ENCODE data around the gene NR2F6.
"Not testable (repeated sequence)": the region's sequence is repeated elsewhere in the genome, so short reads cannot be mapped to it uniquely, and the experiment has no call there.

NR2F6 gene

GRCh38 chr19:17245535-17245984 lies at the start of gene NR2F6:
Gene NR2F6, minus strand, starts transcription at chr19:17245919. Its CDS starts 699 bp downstream, at chr19:17245220.
- peak in 1 of 58 donors; percentile 60 for DNase-seq

- peak in 1 of 58 donors; percentile 1 for DNase-seq
These were observed 48.6 kb upstream of the NR2F6 start for GRCh38 chr19:17294051-17294891.

GRCh38 chr19:17293605-17294004 lies 47.9 kb upstream of the NR2F6 start:
- DNase-seq: no peak

GRCh38 chr19:17292301-17293074 lies 46.8 kb upstream of the NR2F6 start:
- peak in 35 of 58 donors; percentile 6 to 72 (median 32) for DNase-seq

- peak in 23 of 58 donors; percentile 0 to 47 (median 13) for DNase-seq
These were observed 43.8 kb upstream of the NR2F6 start for GRCh38 chr19:17289489-17289888.

GRCh38 chr19:17286752-17287151 lies 41.0 kb upstream of the NR2F6 start:
- no peak for DNase-seq

- no peak for DNase-seq
These were observed 40.5 kb upstream of the NR2F6 start for GRCh38 chr19:17286263-17286662.

- no peak for DNase-seq
These were observed 39.9 kb upstream of the NR2F6 start for GRCh38 chr19:17285415-17286135.

GRCh38 chr19:17283504-17283996 lies 37.8 kb upstream of the NR2F6 start:
- no peak for DNase-seq

- DNase-seq: peak in 55 of 58 donors; percentile 7 to 86 (median 45)
These were observed 36.9 kb upstream of the NR2F6 start for GRCh38 chr19:17282488-17283125.

GRCh38 chr19:17281391-17282304 lies 35.9 kb upstream of the NR2F6 start, which contains the start of gene ANKLE1:
Gene ANKLE1, plus strand, starts transcription at chr19:17281901. Its CDS starts 20 bp downstream, at chr19:17281921.
- DNase-seq: peak in 18 of 58 donors; percentile 2 to 41 (median 18)

GRCh38 chr19:17279436-17279835 lies 33.7 kb upstream of the NR2F6 start:
- DNase-seq: no peak

- no peak for DNase-seq
These were observed 29.9 kb upstream of the NR2F6 start for GRCh38 chr19:17275441-17276175.

GRCh38 chr19:17274892-17275291 lies 29.2 kb upstream of the NR2F6 start:
- DNase-seq: not testable (repeated sequence)

- no peak for DNase-seq
These were observed 23.0 kb upstream of the NR2F6 start for GRCh38 chr19:17268754-17269153.

GRCh38 chr19:17266975-17267788 lies 21.5 kb upstream of the NR2F6 start, which contains the start of gene BABAM1:
Gene BABAM1, plus strand, starts transcription at chr19:17267443. Its CDS starts 1,364 bp downstream, at chr19:17268807.
- peak; percentile 82 to 100 (median 96) for DNase-seq

GRCh38 chr19:17266589-17266974 lies 20.9 kb upstream of the NR2F6 start:
- peak in 3 of 58 donors; percentile 39 to 69 (median 45) for DNase-seq

- DNase-seq: no peak
These were observed 20.3 kb upstream of the NR2F6 start for GRCh38 chr19:17266026-17266425.

All from anterior cingulate cortex (tissue), 58 donors.